Type B pancreatic cell (in vitro differentiated cells): ENCODE data around the gene MAFB. TPM values are rescaled to one million over a fixed set of nuclear protein-coding genes. Genes with fewer than 3 reads are reported as not detected.

Experiments
- DNase-seq: peaks from one replicate; pipeline ENCODE4 v3.0.0; 2021; ENCODE audit warnings: mixed read lengths; ENCODE audit not compliant: unreplicated experiment; ENCODE audit errors: extremely low spot score
- H3K27ac Mint-ChIP-seq: 2 replicates; pipeline ENCODE4 v1.8.0; 2021; ENCODE audit warnings: mild to moderate bottlenecking, mixed read lengths
- H3K27me3 Mint-ChIP-seq: 2 replicates; pipeline ENCODE4 v1.8.0; 2021; ENCODE audit warnings: mixed read lengths
- H3K36me3 Mint-ChIP-seq: 2 replicates; pipeline ENCODE4 v1.8.0; 2021; ENCODE audit warnings: mixed read lengths
- H3K4me1 Mint-ChIP-seq: one replicate; pipeline ENCODE4 v1.8.0; 2021; ENCODE audit warnings: mixed read lengths; ENCODE audit not compliant: unreplicated experiment
- H3K4me3 Mint-ChIP-seq: 2 replicates; pipeline ENCODE4 v1.8.0; 2021; ENCODE audit warnings: mild to moderate bottlenecking, mixed read lengths
- H3K9me3 Mint-ChIP-seq: 2 replicates; pipeline ENCODE4 v1.8.0; 2021; ENCODE audit warnings: mixed read lengths
- CTCF ChIP-seq: fragments of 200-600 bp; sonication (generic); conservative IDR thresholded peaks from 2 replicates; pipeline ENCODE4 v1.5.0; 2021; ENCODE audit warnings: antibody characterized with exemption, mild to moderate bottlenecking
- total RNA-seq: library from RNA; stranded (reverse); gene quantifications from 2 replicates; pipeline ENCODE4 v1.2.1, GENCODE V29; 2021; ENCODE audit warnings: low replicate concordance

Gene MAFB
- total RNA-seq, 1 donor from 2014 or later, result 114 TPM

GRCh38 chr20:40668449-40669228 is 20.4 kb downstream of the MAFB start:
- Mint-ChIP-seq H3K4me1 (peaks cover 20% of the 10 kb centered on the region), H3K4me3 (no peak overlapping the region), H3K36me3 (no peaks in the 10 kb centered on the region), H3K27ac (no peak overlapping the region), H3K27me3 (peaks cover 2% of the 10 kb centered on the region), H3K9me3 (peaks cover 3% of the 10 kb centered on the region)
- no peak for DNase-seq
- TF ChIP-seq CTCF, result no peak

- peaks cover 27% of the 10 kb centered on the region for H3K4me1 Mint-ChIP-seq
- no peak for TF ChIP-seq CTCF
- H3K4me3 Mint-ChIP-seq, result no peak overlapping the region
- no peaks in the 10 kb centered on the region for H3K36me3 Mint-ChIP-seq
- H3K9me3 Mint-ChIP-seq, result no peaks in the 10 kb centered on the region
- H3K27ac Mint-ChIP-seq, result no peak overlapping the region
- no peaks in the 10 kb centered on the region for H3K27me3 Mint-ChIP-seq
- DNase-seq, result no peak
Measured at GRCh38 chr20:40667503-40667902, 21.5 kb downstream of the MAFB start.

- TF ChIP-seq CTCF, result no peak
- H3K36me3 Mint-ChIP-seq, result no peaks in the 10 kb centered on the region
- H3K4me3 Mint-ChIP-seq, result no peak overlapping the region
- no peak for DNase-seq
- no peak overlapping the region for H3K27ac Mint-ChIP-seq
- H3K27me3 Mint-ChIP-seq, result no peaks in the 10 kb centered on the region
- no peaks in the 10 kb centered on the region for H3K9me3 Mint-ChIP-seq
- H3K4me1 Mint-ChIP-seq, result peaks cover 27% of the 10 kb centered on the region
Measured at GRCh38 chr20:40666336-40666735, 22.7 kb downstream of the MAFB start.

GRCh38 chr20:40664891-40665290 is 24.1 kb downstream of the MAFB start:
- Mint-ChIP-seq H3K4me3 (no peak overlapping the region), H3K27ac (peak overlapping the region; percentile 19), H3K36me3 (no peaks in the 10 kb centered on the region), H3K27me3 (no peaks in the 10 kb centered on the region), H3K4me1 (peaks cover 23% of the 10 kb centered on the region), H3K9me3 (no peaks in the 10 kb centered on the region)
- no peak for DNase-seq
- no peak for TF ChIP-seq CTCF

GRCh38 chr20:40663991-40664880 is 24.8 kb downstream of the MAFB start:
- H3K36me3 Mint-ChIP-seq, result no peaks in the 10 kb centered on the region
- H3K27ac Mint-ChIP-seq, result peak overlapping the region; percentile 19
- peak overlapping the region; percentile 13 for H3K4me3 Mint-ChIP-seq
- H3K9me3 Mint-ChIP-seq, result peaks cover 4% of the 10 kb centered on the region
- no peak for TF ChIP-seq CTCF
- H3K27me3 Mint-ChIP-seq, result no peaks in the 10 kb centered on the region
- peaks cover 23% of the 10 kb centered on the region for H3K4me1 Mint-ChIP-seq
- no peak for DNase-seq
